ENCODE results near the gene UNC93B1. TPM values are rescaled to one million over a fixed set of nuclear protein-coding genes. Genes with fewer than 3 reads are reported as not detected.

Gene UNC93B1
- total and polyA plus RNA-seq, 2 of the 13 experiments (the other 11 are each of a cell fraction or from before 2014, with no cell fraction given): 8.8 to 18.9 TPM

DNA sequence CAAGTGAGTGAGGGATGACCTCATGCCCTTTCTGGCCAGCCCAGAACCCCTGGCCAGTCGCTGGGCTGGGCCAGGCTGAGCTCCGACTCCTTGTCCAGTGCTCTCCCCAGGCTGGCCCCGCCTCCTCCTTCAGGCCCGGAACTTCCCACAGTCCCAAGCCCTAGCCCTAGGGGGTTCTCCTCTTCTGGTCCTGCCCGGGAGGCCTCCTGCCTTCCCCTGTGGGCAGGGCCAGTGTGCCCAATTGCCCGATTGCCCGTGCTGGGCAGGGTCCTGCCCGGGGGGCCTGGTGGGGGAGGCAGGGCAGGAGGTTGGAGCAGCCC lies 39.1 kb upstream of the UNC93B1 start:
- H3K4me3 ChIP-seq (replicated peaks in 1 of 3; ENCODE audit: insufficient read depth in 1 of 3, low read depth in 2 of 3, low read length in 3 of 3): no peak overlapping the region
- ChIA-PET POLR2A (interaction anchor here (1.7 kb wide), 1 partner anchor 10 kb away, joined by 6 read pairs; no protein-coding TSS in a partner anchor), CTCF (ENCODE audit: low intra/inter-chr PET ratio, low total read pairs) (no interaction called here)
- peaks cover 2 to 18% of the 10 kb centered on the region in 2 experiments; a peak in 4 of 5 replicates for H3K36me3 ChIP-seq (replicated peaks in 1 of 2; ENCODE audit: control insufficient read depth in 1 of 2, insufficient read depth in 2 of 2, low read length in 2 of 2)
- intact Hi-C loops (cut with micrococcal nuclease; ENCODE audit: unreplicated experiment) (no loop called here), in situ Hi-C loops (cut with HindIII; ENCODE audit: extremely low pct_ligation_motif_present, low pct_unique_long_range_greater_than_20kb) (no loop called here)
- H3K4me2 ChIP-seq (ENCODE audit: low read depth, low read length): no peak overlapping the region
- no peak overlapping the region for H3K9ac ChIP-seq (ENCODE audit: insufficient read depth, low read depth, low read length)
- H2AFZ ChIP-seq (ENCODE audit: low read length): no peak overlapping the region
- H3K79me2 ChIP-seq (ENCODE audit: insufficient read depth, low read length): peaks cover 17% of the 10 kb centered on the region
- 93% methylated on average over 3 of the region's 8 CpGs for WGBS (ENCODE audit: low lambda C conversion rate)
- DNase-seq (ENCODE audit: low spot score): no peak
- H3K9me3 ChIP-seq (ENCODE audit: low read length): no peaks in the 10 kb centered on the region
- BruUV-seq (replicated peaks): no TSS peak
- H3K27ac ChIP-seq (ENCODE audit: extremely low read length, insufficient read depth, low read length): no peak overlapping the region
- no peak for FAIRE-seq
- no peak for ATAC-seq
- TF ChIP-seq, protein P1, sequence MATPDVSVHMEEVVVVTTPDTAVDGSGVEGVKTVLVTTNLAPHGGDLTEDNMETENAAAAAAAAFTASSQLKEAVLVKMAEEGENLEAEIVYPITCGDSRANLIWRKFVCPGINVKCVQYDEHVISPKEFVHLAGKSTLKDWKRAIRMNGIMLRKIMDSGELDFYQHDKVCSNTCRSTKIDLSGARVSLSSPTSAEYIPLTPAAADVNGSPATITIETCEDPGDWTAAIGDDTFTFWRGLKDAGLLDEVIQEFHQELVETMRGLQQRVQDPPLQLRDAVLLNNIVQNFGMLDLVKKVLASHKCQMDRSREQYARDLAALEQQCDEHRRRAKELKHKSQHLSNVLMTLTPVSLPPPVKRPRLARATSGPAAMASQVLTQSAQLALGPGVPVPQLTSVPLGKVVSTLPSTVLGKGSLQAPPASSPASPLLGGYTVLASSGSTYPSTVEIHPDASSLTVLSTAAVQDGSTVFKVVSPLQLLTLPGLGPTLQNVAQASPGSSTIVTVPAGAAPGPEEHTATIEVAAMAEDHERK (CRISPR knock-in tag; IDR thresholded peaks at IDR 0.05; ENCODE audit: low read depth): no peak
- no peak for TF ChIP-seq HNRNPL (IDR thresholded peaks at IDR 0.05; ENCODE audit: low read depth, low read length)
- no peak for TF ChIP-seq GATA4 (IDR thresholded peaks at IDR 0.05; ENCODE audit: borderline replicate concordance, low read depth)
- 0 out of 2 replicates have a peak, but pooled peaks have one; percentile 13 for TF ChIP-seq RBFOX2 (IDR thresholded peaks at IDR 0.05; ENCODE audit: low read depth, low read length)
- no peaks in the 10 kb centered on the region for H3K27me3 ChIP-seq (ENCODE audit: control insufficient read depth in 1 of 2, insufficient read depth in 2 of 2, low read length in 2 of 2)
- H3K4me1 ChIP-seq (ENCODE audit: insufficient read depth, low read length): peaks cover 15% of the 10 kb centered on the region
- H4K20me1 ChIP-seq (ENCODE audit: insufficient read depth, low read length): no peaks in the 10 kb centered on the region

DNA sequence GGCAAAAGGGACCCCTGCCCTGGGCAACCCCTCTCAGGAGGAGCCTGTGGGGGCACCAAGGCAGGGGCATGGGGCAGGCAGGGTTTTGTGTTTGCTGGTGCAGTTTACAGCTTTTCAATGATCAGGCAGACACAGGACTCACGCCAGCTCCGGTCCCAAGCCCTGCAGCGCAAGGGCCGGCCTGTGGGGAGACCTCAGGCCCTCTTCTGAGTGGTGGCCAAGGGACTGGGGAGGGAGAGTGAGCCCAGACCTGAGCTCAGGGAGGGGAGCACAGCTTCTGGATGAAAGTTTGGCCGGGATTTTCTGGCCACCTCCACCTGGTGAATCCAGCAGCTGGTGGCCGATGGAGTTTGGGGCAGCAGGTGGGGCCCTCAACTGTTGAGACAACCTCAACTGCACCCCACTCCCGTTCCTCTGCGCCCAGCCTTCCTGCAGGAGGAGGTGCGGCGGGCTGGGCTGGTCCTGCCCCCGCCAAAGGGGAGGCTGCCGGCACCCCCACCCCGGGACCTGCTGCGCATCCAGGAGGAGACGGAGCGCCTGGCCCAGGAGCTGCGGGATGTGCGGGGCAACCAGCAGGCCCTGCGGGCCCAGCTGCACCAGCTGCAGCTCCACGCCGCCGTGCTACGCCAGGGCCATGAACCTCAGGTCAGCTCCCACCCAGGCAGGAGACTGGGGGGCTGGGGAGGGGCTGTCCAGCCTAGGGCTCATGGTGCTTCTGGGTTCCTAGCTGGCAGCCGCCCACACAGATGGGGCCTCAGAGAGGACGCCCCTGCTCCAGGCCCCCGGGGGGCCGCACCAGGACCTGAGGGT lies 38.5 kb upstream of the UNC93B1 start:
- H3K27ac ChIP-seq (ENCODE audit: extremely low read length, insufficient read depth, low read length): no peak overlapping the region
- no peak overlapping the region for H3K9ac ChIP-seq (ENCODE audit: insufficient read depth, low read depth, low read length)
- FAIRE-seq (no peak), DNase-seq (ENCODE audit: low spot score) (no peak), ATAC-seq (no peak)
- in situ Hi-C loops (cut with HindIII; ENCODE audit: extremely low pct_ligation_motif_present, low pct_unique_long_range_greater_than_20kb): no loop called here
- H3K79me2 ChIP-seq (ENCODE audit: insufficient read depth, low read length): peaks cover 17% of the 10 kb centered on the region
- no peak overlapping the region for H3K4me3 ChIP-seq (replicated peaks in 1 of 3; ENCODE audit: insufficient read depth in 1 of 3, low read depth in 2 of 3, low read length in 3 of 3)
- peaks cover 2 to 16% of the 10 kb centered on the region in 2 experiments; a peak in 4 of 5 replicates for H3K36me3 ChIP-seq (replicated peaks in 1 of 2; ENCODE audit: control insufficient read depth in 1 of 2, insufficient read depth in 2 of 2, low read length in 2 of 2)
- H2AFZ ChIP-seq (ENCODE audit: low read length): no peak overlapping the region
- ChIA-PET CTCF (ENCODE audit: low intra/inter-chr PET ratio, low total read pairs) (no interaction called here), POLR2A (interaction anchor here (1.7 to 2.3 kb wide), 2 partner anchors 10 to 18 kb away, joined by 6 read pairs; no protein-coding TSS in a partner anchor)
- WGBS (ENCODE audit: low lambda C conversion rate): 100% methylated on average over 1 of the region's 27 CpGs
- H3K4me2 ChIP-seq (ENCODE audit: low read depth, low read length): no peak overlapping the region
- peaks cover 20% of the 10 kb centered on the region for H3K4me1 ChIP-seq (ENCODE audit: insufficient read depth, low read length)
- no peaks in the 10 kb centered on the region for H3K9me3 ChIP-seq (ENCODE audit: low read length)
- H3K27me3 ChIP-seq (ENCODE audit: control insufficient read depth in 1 of 2, insufficient read depth in 2 of 2, low read length in 2 of 2): no peaks in the 10 kb centered on the region
- no peaks in the 10 kb centered on the region for H4K20me1 ChIP-seq (ENCODE audit: insufficient read depth, low read length)
- intact Hi-C loops (cut with micrococcal nuclease; ENCODE audit: unreplicated experiment): no loop called here
- peak; percentile 23; the same call in 1 of the 2 replicates for TF ChIP-seq RBFOX2 (IDR thresholded peaks at IDR 0.05; ENCODE audit: low read depth, low read length)
- TF ChIP-seq, protein P2, sequence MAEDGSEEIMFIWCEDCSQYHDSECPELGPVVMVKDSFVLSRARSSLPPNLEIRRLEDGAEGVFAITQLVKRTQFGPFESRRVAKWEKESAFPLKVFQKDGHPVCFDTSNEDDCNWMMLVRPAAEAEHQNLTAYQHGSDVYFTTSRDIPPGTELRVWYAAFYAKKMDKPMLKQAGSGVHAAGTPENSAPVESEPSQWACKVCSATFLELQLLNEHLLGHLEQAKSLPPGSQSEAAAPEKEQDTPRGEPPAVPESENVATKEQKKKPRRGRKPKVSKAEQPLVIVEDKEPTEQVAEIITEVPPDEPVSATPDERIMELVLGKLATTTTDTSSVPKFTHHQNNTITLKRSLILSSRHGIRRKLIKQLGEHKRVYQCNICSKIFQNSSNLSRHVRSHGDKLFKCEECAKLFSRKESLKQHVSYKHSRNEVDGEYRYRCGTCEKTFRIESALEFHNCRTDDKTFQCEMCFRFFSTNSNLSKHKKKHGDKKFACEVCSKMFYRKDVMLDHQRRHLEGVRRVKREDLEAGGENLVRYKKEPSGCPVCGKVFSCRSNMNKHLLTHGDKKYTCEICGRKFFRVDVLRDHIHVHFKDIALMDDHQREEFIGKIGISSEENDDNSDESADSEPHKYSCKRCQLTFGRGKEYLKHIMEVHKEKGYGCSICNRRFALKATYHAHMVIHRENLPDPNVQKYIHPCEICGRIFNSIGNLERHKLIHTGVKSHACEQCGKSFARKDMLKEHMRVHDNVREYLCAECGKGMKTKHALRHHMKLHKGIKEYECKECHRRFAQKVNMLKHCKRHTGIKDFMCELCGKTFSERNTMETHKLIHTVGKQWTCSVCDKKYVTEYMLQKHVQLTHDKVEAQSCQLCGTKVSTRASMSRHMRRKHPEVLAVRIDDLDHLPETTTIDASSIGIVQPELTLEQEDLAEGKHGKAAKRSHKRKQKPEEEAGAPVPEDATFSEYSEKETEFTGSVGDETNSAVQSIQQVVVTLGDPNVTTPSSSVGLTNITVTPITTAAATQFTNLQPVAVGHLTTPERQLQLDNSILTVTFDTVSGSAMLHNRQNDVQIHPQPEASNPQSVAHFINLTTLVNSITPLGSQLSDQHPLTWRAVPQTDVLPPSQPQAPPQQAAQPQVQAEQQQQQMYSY (CRISPR knock-in tag; IDR thresholded peaks at IDR 0.05): no peak
- no TSS peak for BruUV-seq (replicated peaks)
